ENCODE data around the gene TAS1R1.

TAS1R1 gene

GRCh38 chr1:6572653-6573383 lies 17.7 kb downstream of the TAS1R1 start:
- no peaks in the 10 kb centered on the region for H3K9me3 Mint-ChIP-seq
- H3K27ac Mint-ChIP-seq, result no peak overlapping the region
- no peak for DNase-seq (ENCODE audit: low spot score in 2 of 2)
- no peak overlapping the region for H3K4me3 Mint-ChIP-seq
- H3K4me1 Mint-ChIP-seq, result peaks cover 2% of the 10 kb centered on the region
- H3K27me3 Mint-ChIP-seq, result peaks cover 11% of the 10 kb centered on the region
- H3K36me3 Mint-ChIP-seq, result peaks cover 4% of the 10 kb centered on the region
- ATAC-seq (ENCODE audit: low read depth), result no peak

GRCh38 chr1:6574025-6574620 lies 19.0 kb downstream of the TAS1R1 start:
- no peak for DNase-seq (ENCODE audit: low spot score in 2 of 2)
- ATAC-seq (ENCODE audit: low read depth), result no peak
- H3K36me3 Mint-ChIP-seq, result peaks cover 4% of the 10 kb centered on the region

GRCh38 chr1:6574818-6575217 lies 19.7 kb downstream of the TAS1R1 start:
- Mint-ChIP-seq H3K27me3 (peaks cover 9% of the 10 kb centered on the region), H3K9me3 (no peaks in the 10 kb centered on the region), H3K4me3 (no peak overlapping the region), H3K36me3 (peaks cover 4% of the 10 kb centered on the region), H3K4me1 (peaks cover under 1% of the 10 kb centered on the region), H3K27ac (no peak overlapping the region)
- DNase-seq (ENCODE audit: low spot score in 2 of 2) (no peak), ATAC-seq (ENCODE audit: low read depth) (no peak)

More at GRCh38 chr1:6574025-6574620, 19.0 kb downstream of the TAS1R1 start:
- peaks cover 2% of the 10 kb centered on the region for H3K4me1 Mint-ChIP-seq
- no peak overlapping the region for H3K27ac Mint-ChIP-seq
- H3K27me3 Mint-ChIP-seq, result peaks cover 9% of the 10 kb centered on the region
- H3K4me3 Mint-ChIP-seq, result no peak overlapping the region
- H3K9me3 Mint-ChIP-seq, result no peaks in the 10 kb centered on the region

DNA sequence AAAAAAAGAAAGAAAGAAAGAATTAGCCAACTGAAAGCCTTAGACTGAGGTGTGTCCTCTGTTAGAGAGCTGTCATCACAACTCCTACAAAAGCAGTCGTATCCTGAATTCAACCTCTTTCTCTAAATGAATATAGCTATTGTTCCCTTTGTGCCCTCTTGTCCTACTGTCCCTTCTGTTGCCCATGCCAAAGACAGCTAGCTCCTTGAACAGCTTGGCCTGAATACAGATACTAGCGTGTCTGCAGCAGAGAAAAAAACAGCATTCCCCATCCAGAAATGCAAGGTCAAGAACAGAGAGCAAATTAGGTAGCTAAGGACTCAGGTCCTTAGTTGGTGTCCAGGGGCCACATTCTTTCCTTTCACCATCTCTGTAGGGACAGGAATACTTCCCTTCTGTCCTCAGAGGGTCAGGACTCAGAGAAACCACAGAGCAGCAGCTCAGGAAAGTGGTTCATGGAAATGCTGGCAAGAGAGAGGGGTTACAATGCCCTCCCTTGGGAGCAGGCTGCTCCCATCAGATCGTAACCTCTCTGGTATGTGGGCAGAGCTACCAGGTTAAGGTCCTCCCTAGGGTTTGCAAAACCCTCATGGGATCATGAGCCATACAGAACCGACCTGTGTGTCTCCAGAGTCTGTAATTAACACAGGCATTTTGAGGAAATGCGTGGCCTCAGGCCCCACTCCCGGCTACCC lies 22.9 kb downstream of the TAS1R1 start:
- Mint-ChIP-seq H3K36me3 (no peaks in the 10 kb centered on the region), H3K4me1 (peaks cover 19% of the 10 kb centered on the region), H3K4me3 (no peak overlapping the region), H3K9me3 (no peaks in the 10 kb centered on the region), H3K27me3 (peaks cover under 1% of the 10 kb centered on the region), H3K27ac (no peak overlapping the region)
- DNase-seq (ENCODE audit: low spot score in 2 of 2), result no peak
- ATAC-seq (ENCODE audit: low read depth), result no peak

GRCh38 chr1:6578624-6579373 lies 23.7 kb downstream of the TAS1R1 start:
- peaks cover 19% of the 10 kb centered on the region for H3K4me1 Mint-ChIP-seq
- no peaks in the 10 kb centered on the region for H3K9me3 Mint-ChIP-seq
- DNase-seq (ENCODE audit: low spot score in 2 of 2), result no peak
- no peaks in the 10 kb centered on the region for H3K36me3 Mint-ChIP-seq
- ATAC-seq (ENCODE audit: low read depth), result no peak
- peak overlapping the region; percentile 99 for H3K4me3 Mint-ChIP-seq
- H3K27ac Mint-ChIP-seq, result peak overlapping the region; percentile 99
- H3K27me3 Mint-ChIP-seq, result no peaks in the 10 kb centered on the region

DNA sequence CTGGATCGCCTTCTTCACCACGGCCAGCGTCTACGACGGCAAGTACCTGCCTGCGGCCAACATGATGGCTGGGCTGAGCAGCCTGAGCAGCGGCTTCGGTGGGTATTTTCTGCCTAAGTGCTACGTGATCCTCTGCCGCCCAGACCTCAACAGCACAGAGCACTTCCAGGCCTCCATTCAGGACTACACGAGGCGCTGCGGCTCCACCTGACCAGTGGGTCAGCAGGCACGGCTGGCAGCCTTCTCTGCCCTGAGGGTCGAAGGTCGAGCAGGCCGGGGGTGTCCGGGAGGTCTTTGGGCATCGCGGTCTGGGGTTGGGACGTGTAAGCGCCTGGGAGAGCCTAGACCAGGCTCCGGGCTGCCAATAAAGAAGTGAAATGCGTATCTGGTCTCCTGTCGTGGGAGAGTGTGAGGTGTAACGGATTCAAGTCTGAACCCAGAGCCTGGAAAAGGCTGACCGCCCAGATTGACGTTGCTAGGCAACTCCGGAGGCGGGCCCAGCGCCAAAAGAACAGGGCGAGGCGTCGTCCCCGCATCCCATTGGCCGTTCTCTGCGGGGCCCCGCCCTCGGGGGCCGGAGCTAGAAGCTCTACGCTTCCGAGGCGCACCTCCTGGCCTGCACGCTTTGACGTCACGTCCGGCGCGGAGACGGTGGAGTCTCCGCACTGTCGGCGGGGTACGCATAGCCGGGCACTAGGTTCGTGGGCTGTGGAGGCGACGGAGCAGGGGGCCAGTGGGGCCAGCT lies 24.4 kb downstream of the TAS1R1 start, which contains the start of gene ZBTB48:
Gene ZBTB48 (plus strand): TSS at position 621 of the 745 bp plus-strand sequence. CDS start 616 bp downstream, outside the sequence.
- Mint-ChIP-seq H3K9me3 (no peaks in the 10 kb centered on the region), H3K36me3 (no peaks in the 10 kb centered on the region), H3K4me3 (peak within 1 kb of the TSS; percentile 99), H3K27ac (peak within 1 kb of the TSS; percentile 99), H3K4me1 (peaks cover 22% of the 10 kb centered on the region), H3K27me3 (no peaks in the 10 kb centered on the region)
- ATAC-seq (ENCODE audit: low read depth) (peak; percentile 97), DNase-seq (ENCODE audit: low spot score in 2 of 2) (peak; percentile 92 to 94)

DNA sequence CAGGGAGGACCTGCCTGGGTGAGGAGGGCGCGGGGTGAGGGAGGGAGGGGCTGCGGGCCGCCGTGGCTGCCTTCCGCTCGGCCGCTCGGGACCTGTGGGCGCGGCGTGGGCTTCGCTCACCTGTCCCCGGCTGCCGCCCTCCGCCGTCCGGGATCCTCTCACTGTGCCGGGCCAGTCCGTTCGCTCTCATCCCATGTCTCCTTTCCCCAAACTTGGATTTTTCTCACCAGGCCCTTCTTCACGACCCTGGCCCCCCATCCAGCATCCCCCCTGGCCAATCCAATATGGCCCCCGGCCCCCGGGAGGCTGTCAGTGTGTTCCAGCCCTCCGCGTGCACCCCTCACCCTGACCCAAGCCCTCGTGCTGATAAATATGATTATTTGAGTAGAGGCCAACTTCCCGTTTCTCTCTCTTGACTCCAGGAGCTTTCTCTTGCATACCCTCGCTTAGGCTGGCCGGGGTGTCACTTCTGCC lies 25.0 kb downstream of the TAS1R1 start:
- H3K27me3 Mint-ChIP-seq, result no peaks in the 10 kb centered on the region
- DNase-seq (ENCODE audit: low spot score in 2 of 2), result no peak
- H3K27ac Mint-ChIP-seq, result peak overlapping the region; percentile 99

GRCh38 chr1:6580593-6581409 lies 25.7 kb downstream of the TAS1R1 start:
- ATAC-seq (ENCODE audit: low read depth) (no peak), DNase-seq (ENCODE audit: low spot score in 2 of 2) (peak in 1 of 2 donors; percentile 26)
- Mint-ChIP-seq H3K9me3 (no peaks in the 10 kb centered on the region), H3K36me3 (no peaks in the 10 kb centered on the region), H3K4me1 (peaks cover 29% of the 10 kb centered on the region), H3K27ac (peak overlapping the region; percentile 99), H3K27me3 (no peaks in the 10 kb centered on the region), H3K4me3 (peak overlapping the region; percentile 99)

More for the DNA sequence above, 25.0 kb downstream of the TAS1R1 start:
- H3K4me3 Mint-ChIP-seq, result peak overlapping the region; percentile 99
- H3K36me3 Mint-ChIP-seq, result no peaks in the 10 kb centered on the region
- peak; percentile 33 for ATAC-seq (ENCODE audit: low read depth)
- no peaks in the 10 kb centered on the region for H3K9me3 Mint-ChIP-seq
- H3K4me1 Mint-ChIP-seq, result peaks cover 28% of the 10 kb centered on the region

DNA sequence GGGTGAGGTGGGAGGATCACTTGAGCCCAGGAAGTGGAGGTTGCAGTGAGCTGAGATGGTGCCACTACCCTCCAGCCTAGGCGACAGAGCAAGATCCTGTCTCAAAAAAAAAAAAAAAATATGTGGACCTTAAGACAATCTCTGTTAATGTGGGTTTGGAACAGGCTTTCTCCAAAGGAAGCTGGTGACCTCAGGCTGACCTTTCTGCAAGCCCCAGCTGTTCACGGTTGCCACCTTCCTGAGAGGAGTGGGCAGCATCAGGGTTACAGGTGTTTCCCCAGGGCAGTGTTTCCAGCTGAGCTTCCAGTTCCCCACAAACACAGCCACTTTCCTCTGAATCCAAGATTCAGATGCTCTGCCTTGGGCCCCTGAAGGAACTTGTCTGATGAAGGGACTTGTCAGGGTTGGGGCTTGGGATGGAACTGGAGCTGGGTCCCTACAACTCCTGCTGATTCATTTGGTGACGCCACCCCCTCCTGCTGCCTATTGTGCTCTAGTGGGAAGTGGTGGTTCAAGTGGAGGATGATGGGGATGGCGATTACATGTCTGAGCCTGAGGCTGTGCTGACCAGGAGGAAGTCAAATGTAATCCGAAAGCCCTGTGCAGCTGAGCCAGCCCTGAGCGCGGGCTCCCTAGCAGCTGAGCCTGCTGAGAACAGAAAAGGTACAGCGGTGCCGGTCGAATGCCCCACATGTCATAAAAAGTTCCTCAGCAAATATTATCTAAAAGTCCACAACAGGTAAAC lies 26.6 kb downstream of the TAS1R1 start:
- Mint-ChIP-seq H3K4me3 (peak overlapping the region; percentile 41), H3K4me1 (peaks cover 29% of the 10 kb centered on the region), H3K9me3 (no peaks in the 10 kb centered on the region), H3K27ac (peak overlapping the region; percentile 99), H3K27me3 (no peaks in the 10 kb centered on the region), H3K36me3 (no peaks in the 10 kb centered on the region)
- no peak for DNase-seq (ENCODE audit: low spot score in 2 of 2)
- ATAC-seq (ENCODE audit: low read depth), result no peak

DNA sequence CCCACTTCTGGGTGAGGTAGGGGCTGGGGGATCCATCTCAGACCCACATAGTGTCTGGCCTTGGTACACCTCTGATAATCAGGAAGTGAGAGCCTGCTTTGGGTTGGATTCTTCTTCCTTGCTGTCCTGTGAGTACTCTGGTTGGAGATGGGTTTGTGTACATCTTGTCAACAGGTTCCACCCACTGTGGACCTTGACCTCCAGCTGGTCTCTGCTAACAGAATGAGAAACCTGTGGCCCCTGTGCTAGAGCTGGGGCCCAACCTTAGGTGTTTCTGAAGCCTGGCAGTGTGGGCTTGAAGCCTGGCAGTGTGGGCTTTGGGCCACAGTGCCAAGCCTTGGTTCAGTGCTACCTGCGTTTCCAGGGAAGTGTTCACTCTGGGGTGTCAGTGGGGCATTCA lies 27.3 kb downstream of the TAS1R1 start:
- H3K9me3 Mint-ChIP-seq, result no peaks in the 10 kb centered on the region
- H3K4me3 Mint-ChIP-seq, result peak overlapping the region; percentile 44
- H3K27me3 Mint-ChIP-seq, result no peaks in the 10 kb centered on the region
- DNase-seq (ENCODE audit: low spot score in 2 of 2), result no peak
- H3K27ac Mint-ChIP-seq, result peak overlapping the region; percentile 45
- no peak for ATAC-seq (ENCODE audit: low read depth)
- no peaks in the 10 kb centered on the region for H3K36me3 Mint-ChIP-seq
- H3K4me1 Mint-ChIP-seq, result peaks cover 30% of the 10 kb centered on the region

GRCh38 chr1:6584126-6585080 lies 29.3 kb downstream of the TAS1R1 start:
- peak overlapping the region; percentile 28 for H3K27ac Mint-ChIP-seq
- peaks cover 34% of the 10 kb centered on the region for H3K4me1 Mint-ChIP-seq
- H3K9me3 Mint-ChIP-seq, result no peaks in the 10 kb centered on the region
- no peaks in the 10 kb centered on the region for H3K27me3 Mint-ChIP-seq
- peaks cover 3% of the 10 kb centered on the region for H3K36me3 Mint-ChIP-seq
- H3K4me3 Mint-ChIP-seq, result peak overlapping the region; percentile 48
- no peak for DNase-seq (ENCODE audit: low spot score in 2 of 2)
- ATAC-seq (ENCODE audit: low read depth), result no peak
